Muscle of leg (tissue), 9 donors: ENCODE measurements around the gene LRRK1. TPM values are rescaled to one million over a fixed set of nuclear protein-coding genes. Genes with fewer than 3 reads are reported as not detected.

Experiments used
- polyA plus RNA-seq, 8 donors: library from polyadenylated mRNA; unstranded; fragments of 120-200 nt; gene quantifications; one replicate each; pipeline versions ENCODE4 v1.2.1 to v1.2.3, GENCODE V29; 2013; ENCODE audit warnings: inconsistent platforms in 1 of 8, low replicate concordance in 1 of 8; ENCODE audit not compliant: insufficient read length in 8 of 8, insufficient read depth in 1 of 8
- total RNA-seq: library from RNA; stranded (reverse); fragments of 120-200 nt; gene quantifications from one replicate; pipeline ENCODE4 v1.2.4, GENCODE V29; 2013

LRRK1 gene
- total and polyA plus RNA-seq, 9 donors = 4.1 to 9.4 (median 5.8) TPM

Other genes starting within 250 kb of the LRRK1 start
- 25.4 TPM for gene ALDH1A3, start 39.5 kb upstream of the LRRK1 start, total RNA-seq
- gene ALDH1A3, start 39.5 kb upstream of the LRRK1 start, polyA plus RNA-seq = 10 to 100 TPM; 14.3 to 39.1 (median 23.7) TPM